NCI-H146 (cell line): ENCODE data around the gene MAP2K1.
"Not testable (repeated sequence)": the region's sequence is repeated elsewhere in the genome, so short reads cannot be mapped to it uniquely, and the experiment has no call there.

Experiments
- DNase-seq: peaks from one replicate; lab custom pipeline; 2025; lab: John Stamatoyannopoulos, UW

The MAP2K1 gene

DNA sequence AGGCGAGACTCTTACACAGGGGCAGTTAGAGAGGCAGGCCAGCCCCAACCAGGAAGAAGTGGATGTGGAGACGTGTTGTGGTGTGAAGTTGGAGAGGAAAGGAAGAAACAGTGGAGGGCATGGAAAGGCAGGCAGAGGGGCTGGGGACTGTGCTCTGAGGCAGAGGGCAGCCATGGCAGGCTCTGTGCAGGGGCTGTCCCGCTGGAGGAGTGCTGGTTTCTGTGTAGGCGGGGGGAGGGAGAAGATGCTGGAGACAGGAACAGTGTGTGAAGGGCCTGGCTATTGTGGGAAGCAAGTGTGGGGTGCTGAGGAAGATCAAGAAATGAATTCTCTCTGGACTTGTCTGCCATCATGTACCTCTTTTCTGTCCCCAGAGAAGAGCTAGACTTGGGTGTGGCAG lies 89.8 kb downstream of the MAP2K1 start:
- no peak for DNase-seq

DNA sequence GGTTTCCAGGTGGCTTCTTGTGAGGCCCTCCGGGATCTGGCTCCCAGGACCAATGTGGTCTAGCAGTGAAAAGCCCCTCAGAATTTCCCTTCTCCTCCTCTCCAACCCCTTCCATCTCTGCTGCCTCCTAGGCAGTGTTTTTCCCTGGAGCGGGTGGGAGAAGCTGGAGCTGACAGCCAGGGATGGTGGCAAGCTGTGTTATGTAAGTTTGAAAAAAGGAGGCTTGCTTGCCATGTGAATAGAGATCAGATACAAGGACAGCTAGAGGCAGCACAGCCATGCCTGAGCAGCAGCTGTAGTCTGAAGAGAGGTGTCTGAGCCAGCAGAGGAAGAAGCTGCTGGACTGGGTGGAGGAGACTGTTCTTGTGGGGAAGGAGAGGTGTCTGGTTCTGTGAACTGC lies 90.3 kb downstream of the MAP2K1 start:
- DNase-seq: no peak

DNA sequence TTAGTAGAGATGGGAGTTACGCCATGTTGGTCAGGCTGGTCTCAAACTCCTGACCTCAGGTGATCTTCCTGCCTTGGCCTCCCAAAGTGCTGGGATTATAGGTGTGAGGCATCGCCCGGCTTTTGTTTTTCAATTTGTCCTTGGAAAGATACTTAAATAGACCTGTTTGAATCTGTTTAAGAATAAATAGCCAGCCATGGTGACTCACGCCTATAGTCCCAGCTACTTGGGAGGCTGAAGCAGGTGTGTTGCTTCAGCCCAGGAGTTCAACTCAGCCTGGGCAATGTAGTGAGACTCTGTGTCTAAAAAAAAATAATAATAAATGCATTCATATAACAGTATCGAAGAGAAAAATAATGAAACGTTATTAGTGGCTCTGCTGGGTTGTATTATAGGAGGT lies 93.6 kb downstream of the MAP2K1 start:
- no peak for DNase-seq

DNA sequence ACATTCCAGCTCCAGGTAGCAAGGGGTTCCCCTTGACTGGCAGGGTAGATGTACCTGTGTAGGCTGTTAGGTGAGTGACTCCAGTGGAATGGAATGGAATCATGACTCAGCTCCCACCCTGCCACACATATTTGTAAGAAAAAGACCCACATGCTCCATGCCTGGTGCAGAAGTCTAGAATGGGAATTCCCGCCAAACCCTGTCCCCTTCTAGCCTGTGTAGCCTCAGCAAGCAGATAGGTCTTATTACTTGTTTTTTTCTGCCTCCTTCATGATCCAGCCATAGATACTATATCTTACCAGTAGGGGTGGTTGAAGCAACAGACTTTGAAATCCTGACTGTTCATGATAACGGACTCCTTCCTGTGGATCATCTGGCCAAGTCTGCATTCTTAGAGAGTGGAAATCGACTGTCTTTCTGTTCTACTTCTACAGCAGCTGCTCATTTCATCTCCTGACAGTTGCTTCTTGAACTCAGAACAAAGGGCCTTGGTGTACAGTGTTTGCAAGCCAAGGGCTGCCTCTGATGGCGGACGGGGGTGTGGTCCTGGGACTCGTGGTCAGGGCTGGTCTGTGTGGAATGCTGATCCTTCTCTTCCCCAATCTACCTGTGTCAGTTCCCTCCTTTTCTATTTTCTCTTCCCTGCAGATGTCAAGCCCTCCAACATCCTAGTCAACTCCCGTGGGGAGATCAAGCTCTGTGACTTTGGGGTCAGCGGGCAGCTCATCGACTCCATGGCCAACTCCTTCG lies 94.6 kb downstream of the MAP2K1 start:
- DNase-seq: no peak

DNA sequence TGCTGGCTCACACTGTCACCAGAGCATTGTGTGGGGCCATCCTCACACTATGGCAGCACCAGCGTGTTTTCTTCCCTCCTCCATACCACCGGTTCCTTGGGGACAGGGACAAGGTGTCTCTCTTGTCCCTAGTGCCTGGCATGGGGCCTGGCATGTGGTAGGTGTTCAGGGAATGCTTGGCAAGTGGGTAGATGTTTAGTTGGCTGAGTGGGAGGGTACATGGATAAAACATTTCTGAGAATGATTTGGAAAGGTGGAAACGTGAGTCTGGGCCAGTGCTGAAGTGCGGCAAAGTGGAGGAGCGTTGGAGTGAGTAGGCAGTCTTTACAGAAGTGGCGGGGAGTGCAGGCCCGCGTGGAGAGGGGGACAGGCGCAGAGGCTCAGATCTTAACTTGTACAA lies 95.8 kb downstream of the MAP2K1 start:
- no peak for DNase-seq

DNA sequence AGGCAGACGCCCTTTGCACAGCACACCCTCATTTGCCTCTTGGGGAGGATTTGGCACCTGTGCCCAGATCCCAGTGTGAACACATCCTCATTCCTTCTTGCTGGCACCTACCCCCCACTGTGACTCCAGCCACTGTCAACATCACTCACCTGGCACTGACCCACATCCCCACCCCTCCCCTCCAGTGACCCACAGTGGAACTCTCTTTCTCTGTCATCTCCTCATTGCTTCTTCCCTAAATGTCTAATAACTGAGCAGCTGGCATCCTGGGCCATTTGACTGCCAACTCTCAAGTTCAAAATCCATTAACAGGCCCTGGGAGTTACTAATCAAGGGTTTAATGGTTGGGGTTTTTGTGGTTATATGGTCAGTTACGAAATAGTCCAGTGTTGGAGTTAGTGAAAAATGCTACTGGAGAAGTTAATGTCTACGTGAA lies 96.4 kb downstream of the MAP2K1 start:
- DNase-seq: peak; percentile 14

DNA sequence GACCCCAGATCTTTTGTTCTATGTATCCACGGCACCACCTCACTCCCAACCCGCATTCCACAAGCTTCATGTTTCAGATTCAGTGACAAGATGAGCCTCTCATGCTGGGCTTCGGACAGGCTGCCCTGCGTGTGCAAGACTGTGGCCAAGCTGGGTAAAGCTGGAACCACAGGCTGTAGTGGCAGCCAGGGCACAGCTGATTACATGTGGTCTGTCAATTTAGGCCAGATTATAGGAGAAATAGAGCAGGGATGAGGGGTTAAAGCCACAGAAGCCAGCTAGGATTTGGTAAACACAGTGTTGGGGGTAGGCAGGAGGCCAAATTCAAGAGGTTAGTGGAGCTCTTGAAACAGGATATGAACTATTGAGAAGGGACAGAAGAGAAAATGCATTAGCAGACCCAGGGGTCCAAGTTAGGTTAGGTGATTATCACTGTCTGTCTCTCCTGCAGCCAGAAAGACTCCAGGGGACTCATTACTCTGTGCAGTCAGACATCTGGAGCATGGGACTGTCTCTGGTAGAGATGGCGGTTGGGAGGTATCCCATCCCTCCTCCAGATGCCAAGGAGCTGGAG lies 97.9 kb downstream of the MAP2K1 start:
- DNase-seq: no peak

DNA sequence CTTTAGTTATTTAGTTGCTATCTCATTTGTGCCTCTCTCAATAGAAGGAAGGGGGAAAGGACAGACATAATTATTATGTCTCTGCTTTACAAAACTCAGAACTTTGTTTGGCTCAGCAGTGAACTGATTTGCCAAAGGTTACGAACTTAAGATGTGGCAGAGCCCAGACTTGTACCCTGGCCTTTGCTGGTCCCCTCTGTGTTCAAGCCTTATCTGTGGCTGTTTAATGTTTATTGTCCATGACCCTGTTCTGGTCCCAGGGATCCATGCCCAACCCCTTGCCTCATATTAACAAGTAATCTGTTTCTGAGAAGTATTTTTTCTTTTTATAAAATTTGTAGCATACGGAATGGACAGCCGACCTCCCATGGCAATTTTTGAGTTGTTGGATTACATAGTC lies 100.2 kb downstream of the MAP2K1 start:
- no peak for DNase-seq

DNA sequence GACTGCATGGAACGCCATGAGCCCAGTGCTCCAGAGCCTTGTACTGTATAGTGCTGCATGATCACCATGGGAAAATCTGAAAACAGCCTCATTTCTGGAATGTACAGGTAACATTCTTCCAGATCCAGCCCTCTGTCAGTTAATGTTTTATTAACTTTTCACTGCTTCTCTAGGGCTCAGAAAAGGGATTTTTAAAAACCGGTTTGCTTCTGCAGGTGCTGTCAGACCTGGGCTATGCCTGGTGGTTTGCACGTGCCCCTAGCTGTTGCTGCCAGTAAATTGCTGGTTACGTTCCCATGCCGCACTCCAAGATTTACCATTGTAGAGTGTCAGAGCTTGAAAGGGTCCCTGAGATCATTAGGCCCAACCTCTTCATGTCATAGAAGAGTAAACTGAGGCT lies 101.8 kb downstream of the MAP2K1 start:
- no peak for DNase-seq

DNA sequence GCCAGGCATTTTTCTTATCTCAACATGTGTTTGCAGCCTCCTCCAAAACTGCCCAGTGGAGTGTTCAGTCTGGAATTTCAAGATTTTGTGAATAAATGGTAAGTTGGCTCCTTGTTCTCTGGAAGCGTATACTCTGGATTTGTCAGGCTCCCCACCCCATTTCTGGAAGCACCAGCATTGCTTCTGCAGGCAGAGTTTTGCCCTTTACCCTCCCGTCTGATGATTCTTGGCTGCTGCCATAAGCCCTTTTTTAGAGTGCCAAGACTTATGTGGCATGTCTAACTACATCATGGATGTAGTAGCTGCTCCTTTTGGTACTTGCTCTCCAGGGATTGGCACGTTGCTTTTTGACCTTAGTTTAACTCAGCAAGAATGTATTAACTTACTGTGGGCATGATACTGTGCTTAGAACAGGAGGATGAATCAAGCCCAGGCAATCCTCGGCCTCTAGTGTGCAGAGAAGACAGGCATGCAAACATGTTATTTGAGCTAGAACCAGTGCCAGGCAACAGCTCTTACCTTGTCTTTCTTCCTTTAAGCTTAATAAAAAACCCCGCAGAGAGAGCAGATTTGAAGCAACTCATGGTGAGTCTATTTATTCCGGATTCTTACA lies 102.6 kb downstream of the MAP2K1 start:
- no peak for DNase-seq

DNA sequence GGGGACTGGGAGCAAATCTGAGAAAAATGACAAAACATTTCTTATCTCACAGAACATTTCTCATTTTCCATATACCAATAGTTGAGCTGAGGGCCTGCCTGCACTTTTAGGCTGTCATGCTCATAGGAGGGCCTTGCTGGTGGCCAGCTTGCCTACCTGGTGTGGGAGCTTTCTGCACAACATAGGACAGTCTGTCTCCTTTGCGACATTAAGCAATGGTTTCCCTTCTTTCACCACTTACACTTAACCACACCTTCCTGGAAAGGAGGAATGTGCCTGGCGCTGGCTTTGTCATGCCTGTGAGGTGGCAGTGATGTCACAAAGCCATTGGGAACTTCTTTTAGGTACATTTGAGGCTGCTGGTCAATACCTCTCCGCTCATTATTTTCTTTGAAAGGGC lies 105.1 kb downstream of the MAP2K1 start:
- DNase-seq: no peak

DNA sequence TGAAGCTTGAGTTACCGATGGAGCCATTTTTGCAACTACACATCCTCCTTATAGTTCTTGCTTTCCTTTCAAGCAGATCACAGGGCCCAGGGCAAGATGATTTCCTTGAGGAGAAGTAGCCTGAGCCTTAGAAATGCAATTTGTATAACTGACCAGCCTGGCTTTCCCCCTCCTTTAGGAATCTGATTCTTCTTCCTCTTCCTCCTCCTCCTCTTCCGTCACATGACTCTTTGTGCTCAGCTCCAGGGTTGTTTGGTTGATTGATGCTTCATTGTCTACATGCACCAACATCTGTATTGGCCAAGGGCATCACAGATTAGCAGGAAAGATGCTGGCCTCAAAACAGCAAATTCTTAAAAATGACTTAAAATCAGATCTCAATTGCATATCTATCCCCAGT lies 107.5 kb downstream of the MAP2K1 start:
- no peak for DNase-seq

DNA sequence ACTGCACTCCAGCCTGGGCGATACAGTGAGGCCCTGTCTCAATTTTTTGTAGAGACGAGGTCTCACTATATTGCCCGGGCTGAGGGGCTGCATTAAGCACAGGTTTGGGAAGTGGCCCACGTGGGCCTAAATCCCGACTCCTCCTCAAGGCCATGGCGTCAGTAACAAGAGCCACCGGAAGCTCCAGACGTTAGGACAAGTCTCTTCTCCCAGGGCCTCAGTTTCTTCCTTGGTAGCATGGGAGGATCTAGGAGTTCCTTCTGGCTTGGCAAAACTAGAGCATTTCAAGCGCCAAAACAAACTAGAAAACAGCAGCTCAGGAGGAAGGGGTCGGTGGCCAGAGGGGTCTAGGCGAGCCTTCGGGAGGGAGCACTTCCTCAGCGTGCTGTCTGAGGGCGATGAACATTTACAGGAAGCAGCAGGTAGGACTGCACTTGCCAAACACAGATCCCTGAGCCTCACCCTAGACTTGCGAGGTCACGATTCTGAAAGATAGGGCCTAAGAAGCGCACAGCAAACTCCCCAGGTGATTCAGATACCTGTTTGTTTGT lies 110.3 kb downstream of the MAP2K1 start:
- DNase-seq: peak; percentile 9

DNA sequence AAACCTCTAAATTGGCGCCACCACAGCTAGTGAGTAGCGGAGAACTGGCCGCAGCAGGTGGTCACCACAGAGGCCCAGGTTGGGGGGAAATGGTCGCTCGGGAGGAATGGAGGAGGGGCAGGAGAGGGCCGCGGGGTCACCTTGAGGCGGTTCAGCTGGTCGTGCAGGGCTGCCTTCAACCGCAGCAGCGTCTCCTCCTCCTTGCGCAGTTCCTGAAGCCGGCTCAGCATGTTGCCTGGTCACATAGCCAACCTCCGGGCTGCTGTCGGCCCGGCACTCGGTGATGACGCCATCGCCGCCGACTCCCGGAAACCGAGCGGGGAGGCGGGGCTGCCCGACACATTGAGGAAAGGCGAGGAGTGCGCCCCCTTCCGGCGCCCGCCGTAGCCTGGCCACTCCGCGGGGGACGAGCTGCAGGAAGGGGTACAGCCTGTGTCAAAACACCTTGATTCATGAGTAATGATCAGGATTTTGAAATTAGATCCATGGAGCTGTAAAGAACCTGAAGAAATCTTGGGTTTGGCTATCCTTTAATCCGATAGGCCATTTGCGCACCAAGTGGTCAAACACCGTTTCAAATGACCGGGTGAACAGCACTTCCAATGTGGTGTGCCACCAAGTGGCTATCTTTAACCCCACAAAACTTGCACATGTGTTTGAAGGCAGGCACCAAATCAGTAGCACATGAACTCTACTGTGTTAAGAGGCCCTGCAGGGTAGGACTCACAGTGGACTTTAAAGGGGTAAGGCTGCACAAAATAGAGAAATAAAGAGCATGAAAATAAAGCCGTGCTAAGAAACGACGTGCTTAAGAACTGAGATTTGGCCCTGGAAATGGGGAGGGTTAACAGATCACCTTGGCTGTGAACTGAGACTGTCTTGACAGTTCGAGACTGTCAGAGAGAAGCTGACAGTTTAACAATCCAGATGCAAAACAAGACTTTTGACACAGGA lies 111.1 kb downstream of the MAP2K1 start, which contains the start of gene SNAPC5:
Gene SNAPC5, minus strand, starts transcription at position 261 of the 954 bp plus-strand sequence. Its CDS starts 31 bp downstream, at position 230.
- peak; percentile 92 for DNase-seq

DNA sequence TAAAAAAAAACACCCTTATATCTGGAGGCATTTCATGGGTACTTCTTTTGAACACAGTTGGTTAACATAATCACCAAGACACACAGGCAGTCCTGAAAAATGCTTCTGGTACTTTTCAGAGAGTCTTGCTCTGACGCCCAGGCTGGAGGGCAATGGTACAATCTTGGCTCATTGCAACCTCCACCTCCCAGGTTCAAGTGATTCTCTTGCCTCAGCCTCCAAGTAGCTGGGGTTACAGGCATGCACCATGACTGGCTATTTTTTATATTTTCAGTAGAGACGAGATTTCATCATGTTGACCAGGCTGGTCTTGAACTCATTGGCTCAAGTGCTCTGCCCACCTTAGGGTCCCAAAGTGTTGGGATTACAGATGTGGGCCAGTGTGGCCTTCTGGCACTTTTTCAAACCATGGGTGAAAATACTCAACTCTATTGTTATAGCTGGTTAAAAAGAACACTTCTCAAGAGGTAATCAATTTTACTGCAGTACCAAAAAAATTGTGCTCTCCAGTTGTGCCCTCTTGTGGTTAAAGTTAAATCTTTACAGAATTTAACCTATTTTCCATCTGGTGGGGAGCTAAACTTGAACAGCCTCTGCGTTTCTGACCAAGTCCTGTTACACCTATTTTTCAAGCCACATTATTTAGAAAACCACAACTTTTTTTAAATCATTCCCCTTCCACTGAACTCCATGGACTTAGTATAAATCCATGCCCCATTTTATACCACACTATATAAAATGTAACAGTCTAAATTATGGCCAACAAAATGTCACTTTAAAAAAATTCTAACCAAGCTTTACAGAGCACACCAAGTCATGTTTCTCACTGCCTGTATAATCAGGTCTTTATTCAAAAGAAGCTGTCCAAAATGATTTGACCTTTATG lies 112.0 kb downstream of the MAP2K1 start:
- peak; percentile 4 for DNase-seq

DNA sequence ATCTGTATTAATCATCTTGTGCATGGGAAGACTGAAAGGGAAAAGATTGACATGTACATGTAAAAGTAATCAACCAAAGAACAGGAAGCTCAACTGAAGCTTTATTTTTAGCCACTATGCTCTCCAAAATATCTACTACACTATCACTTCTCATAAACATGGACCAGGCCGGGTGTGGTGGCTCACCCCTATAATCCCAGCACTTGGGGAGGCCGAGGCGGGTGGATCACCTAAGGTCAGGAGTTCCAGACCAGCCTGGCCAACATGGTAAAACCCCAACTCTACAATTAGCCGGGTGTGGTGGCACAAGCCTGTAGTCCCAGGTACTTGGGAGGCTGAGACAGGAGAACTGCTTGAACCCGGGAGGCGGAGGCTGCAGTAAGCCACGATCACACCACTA lies 113.6 kb downstream of the MAP2K1 start:
- not testable (repeated sequence) for DNase-seq

DNA sequence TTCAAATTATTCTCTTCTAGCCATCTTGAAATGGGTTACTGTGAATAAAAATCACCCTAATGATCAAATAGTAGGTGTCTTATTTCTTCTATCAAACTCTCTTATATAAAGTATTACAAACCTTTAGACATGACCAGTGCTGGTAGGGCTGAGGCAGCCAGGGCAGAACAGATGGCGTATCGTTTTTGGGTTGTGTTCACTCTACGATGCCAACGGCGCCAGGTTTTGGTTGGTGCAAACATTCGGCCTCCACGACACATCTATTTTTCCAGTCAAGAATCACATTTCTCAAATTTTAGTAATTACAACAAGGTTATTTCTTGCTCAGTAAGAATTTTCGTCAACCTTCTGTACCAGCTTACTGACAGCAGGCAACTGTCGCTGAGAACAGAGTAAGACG lies 115.8 kb downstream of the MAP2K1 start:
- DNase-seq: no peak

DNA sequence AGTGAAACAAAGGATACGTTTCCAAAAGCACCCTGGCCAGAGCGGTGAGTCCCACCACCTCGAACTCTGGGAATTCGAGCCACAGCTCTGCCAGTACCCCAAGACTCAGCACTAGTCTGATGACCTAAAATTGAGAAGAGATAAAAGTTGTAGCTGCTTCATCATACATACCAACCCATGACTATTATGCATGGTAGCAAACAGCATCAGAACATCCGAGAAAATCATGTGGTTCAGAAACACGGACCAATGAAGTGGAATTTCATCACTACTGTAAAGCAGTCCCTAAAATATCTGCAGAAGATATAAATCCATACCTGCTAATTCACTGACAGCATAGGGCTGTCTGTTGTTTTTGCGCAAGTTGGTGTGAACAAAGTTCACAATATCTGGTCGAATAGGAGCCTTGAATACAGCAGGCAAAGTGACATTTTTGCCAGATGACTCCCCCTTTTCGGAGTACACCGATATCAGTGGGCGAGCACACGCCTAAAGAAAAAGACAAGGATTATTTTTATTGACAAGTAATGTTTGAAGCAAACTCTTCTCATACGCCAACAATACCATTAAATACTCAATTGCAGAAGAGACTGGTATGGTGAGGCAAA lies 116.4 kb downstream of the MAP2K1 start:
- DNase-seq: not testable (repeated sequence)

DNA sequence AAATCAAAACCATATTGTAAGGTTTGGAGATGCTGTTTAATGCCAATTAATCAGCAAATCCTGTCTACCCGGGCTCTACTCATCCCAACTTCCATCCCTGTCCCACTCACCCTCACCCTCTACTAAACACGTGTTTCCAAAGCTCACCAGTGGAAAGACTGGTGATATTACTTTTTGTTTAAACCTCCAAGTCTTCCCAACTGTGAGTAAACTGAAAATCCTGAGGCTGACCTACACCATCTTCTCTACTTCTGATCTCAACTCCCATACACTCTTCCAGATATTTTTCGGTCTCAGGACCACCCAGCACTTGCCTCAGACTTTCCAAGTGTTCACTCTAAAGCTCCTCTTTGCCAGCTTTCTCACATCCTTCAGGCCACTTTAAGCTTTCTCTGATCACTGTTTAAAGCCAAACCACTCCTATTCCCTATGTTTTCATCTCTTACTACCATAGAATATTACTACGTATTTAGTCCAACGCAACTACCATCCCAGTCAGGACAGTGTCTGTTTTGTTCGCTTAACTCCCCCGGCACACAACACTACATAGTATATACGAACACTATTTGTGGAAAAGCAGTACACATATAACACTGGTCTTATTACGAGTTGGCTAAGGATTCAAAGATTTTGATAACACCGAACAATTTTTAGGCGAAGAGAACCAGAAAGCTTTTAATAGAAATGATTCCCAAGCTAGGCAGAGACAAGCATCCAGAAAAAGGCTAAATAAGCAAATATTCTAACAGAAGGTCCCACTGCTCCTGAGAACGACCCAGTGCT lies 117.3 kb downstream of the MAP2K1 start:
- DNase-seq: no peak
